ENCODE measurements around the gene EIF1B. TPM values are rescaled to one million over a fixed set of nuclear protein-coding genes. Genes with fewer than 3 reads are reported as not detected.

EIF1B gene
- total RNA-seq, 4 donors from 2014 or later: 18.5 to 68.7 (median 30.7) TPM

- intact Hi-C loops (cut with DNase I; ENCODE audit: low total_unique reads): no loop called here
- no peak for TF ChIP-seq POLR2A (IDR thresholded peaks at IDR 0.05)
- no peak for TF ChIP-seq CTCF (IDR thresholded peaks at IDR 0.05)
- Histone ChIP-seq H3K4me3 (peak overlapping the region; percentile 69 to 71), H3K27me3 (no peaks in the 10 kb centered on the region), H3K4me1 (no peaks in the 10 kb centered on the region), H3K27ac (peak overlapping the region; percentile 84 to 93), H3K36me3 (no peaks in the 10 kb centered on the region), H3K9me3 (no peaks in the 10 kb centered on the region)
- DNase-seq: no peak
Measured at GRCh38 chr3:40308725-40309417, 636 bp upstream of the EIF1B start.

GRCh38 chr3:40309925-40310695 lies 603 bp downstream of the EIF1B start:
- no peaks in the 10 kb centered on the region for H3K4me1 ChIP-seq
- peak overlapping the region; percentile 91 to 93 for H3K27ac ChIP-seq
- DNase-seq: peak; percentile 48 to 51
- no peaks in the 10 kb centered on the region for H3K27me3 ChIP-seq
- intact Hi-C loops (cut with DNase I; ENCODE audit: low total_unique reads): loop anchor here (10.0 kb wide), 1 partner anchor 145 kb away; the partner anchor contains the start of gene RPL14
- H3K36me3 ChIP-seq: no peaks in the 10 kb centered on the region
- TF ChIP-seq POLR2A (IDR thresholded peaks at IDR 0.05): no peak
- no peak for TF ChIP-seq CTCF (IDR thresholded peaks at IDR 0.05)
- H3K4me3 ChIP-seq: peak overlapping the region; percentile 69 to 71
- H3K9me3 ChIP-seq: no peaks in the 10 kb centered on the region

GRCh38 chr3:40310705-40311104 lies 1.2 kb downstream of the EIF1B start:
- intact Hi-C loops (cut with DNase I; ENCODE audit: low total_unique reads): loop anchor here (10.0 kb wide), 1 partner anchor 144 kb away; the partner anchor contains the start of gene RPL14
- no peak for DNase-seq
- H3K4me3 ChIP-seq: peak overlapping the region; percentile 69 to 71
- H3K27ac ChIP-seq: peak overlapping the region; percentile 91 to 93
- H3K4me1 ChIP-seq: no peaks in the 10 kb centered on the region
- H3K36me3 ChIP-seq: no peaks in the 10 kb centered on the region
- no peaks in the 10 kb centered on the region for H3K9me3 ChIP-seq
- no peaks in the 10 kb centered on the region for H3K27me3 ChIP-seq
- TF ChIP-seq CTCF (IDR thresholded peaks at IDR 0.05) (no peak), POLR2A (IDR thresholded peaks at IDR 0.05) (no peak)

- Histone ChIP-seq H3K9me3 (no peaks in the 10 kb centered on the region), H3K4me3 (no peak overlapping the region), H3K4me1 (no peaks in the 10 kb centered on the region), H3K27ac (no peak overlapping the region), H3K36me3 (no peaks in the 10 kb centered on the region), H3K27me3 (no peaks in the 10 kb centered on the region)
- TF ChIP-seq POLR2A (IDR thresholded peaks at IDR 0.05): no peak
- TF ChIP-seq CTCF (IDR thresholded peaks at IDR 0.05): no peak
- DNase-seq: no peak
- intact Hi-C loops (cut with DNase I; ENCODE audit: low total_unique reads): loop anchor here (10.0 kb wide), 1 partner anchor 142 kb away; the partner anchor contains the start of gene RPL14
Measured at GRCh38 chr3:40312661-40313226, 3.2 kb downstream of the EIF1B start.
